ENCODE results near the gene SLC35F3.

SLC35F3 gene

DNA sequence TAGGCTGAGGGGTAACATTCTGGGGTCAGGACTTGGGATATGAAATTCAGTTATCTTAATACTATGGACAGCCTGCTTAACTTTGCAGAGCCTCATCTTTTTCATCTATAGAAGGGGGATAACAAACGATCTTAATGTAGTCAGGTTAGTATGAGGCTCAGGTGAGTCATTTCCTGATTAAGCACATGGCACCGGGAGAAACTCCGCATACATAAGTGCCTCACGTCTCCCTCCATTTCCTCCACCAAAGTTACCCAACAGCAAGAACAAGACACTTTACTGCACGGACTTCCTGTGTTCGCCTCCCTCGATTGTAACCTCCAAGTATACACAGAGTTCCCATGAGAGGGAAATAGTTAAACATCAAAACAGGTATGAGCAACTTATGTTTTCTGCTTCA, 356.1 kb downstream of the SLC35F3 start:
- DNase-seq (ENCODE audit: low spot score) = no peak

DNA sequence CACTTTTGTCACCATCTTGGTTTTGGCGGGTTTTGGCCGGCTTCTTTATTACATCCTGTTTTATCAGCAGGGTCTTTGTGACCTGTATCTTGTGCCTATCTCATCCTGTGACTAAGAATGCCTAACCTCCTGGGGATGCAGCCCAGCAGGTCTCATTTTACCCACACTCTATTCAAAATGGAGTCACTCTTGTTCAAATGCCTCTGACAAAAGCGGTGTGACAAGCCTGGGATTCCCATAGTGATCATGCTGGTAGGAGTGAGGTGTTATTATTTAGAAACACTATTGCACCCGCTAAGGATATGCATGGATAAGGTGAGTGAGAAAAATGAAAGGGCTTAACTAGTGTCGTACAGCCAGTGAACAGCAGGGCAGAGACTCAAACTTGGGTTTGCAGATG, 357.1 kb downstream of the SLC35F3 start:
- no peak for DNase-seq (ENCODE audit: low spot score)

DNA sequence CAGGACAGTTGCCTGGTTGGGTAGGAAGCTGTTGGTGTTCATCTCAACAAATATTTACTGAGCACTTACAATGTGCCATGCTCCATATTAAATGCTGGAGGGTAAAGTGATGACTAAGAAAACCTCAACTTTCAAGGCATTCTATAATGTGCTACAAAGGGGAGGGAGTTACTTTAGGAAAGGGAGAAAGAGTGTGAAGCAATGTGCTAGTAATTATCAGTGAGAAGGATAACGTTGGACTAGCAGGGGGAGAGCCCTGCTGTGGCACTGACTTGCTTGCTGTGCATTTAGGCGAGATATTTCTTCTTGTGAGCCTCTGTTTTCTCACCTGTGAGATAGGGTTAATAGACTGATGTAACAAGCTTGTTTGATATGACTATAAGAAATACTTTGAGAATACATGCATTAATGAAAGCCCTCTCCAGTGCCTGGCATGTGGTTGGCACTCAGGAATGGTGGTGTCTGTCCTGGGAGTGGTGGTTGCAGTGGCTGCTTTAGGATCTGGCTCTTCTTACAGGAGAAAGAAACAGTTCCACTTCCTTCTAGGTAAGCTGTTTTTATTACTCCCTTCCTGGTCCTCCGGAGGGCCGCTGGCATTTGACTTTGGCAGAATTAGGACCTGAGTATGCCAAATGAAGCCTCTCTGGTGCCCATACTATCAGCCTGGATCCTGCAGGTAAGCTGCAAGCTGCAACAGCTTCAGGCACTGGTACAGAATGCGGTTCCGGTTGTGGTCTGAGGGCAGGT, 357.7 kb downstream of the SLC35F3 start:
- DNase-seq (ENCODE audit: low spot score) = no peak

DNA sequence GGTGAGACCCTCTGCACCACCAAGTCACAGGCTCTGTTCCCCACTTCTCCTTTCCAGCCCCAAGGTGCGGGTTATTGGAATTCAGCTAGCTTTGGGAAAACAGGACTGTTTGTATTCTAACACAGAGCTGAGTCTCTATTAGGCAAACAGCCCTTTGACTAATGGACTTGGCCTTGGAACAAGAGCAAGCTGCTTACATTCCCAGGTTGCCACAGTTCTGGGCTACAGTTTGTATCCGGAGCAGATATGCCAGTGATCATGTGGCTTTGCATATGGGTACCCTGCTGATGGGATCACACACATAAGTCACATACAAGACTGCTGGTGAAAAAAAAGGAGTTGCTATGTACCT, 358.3 kb downstream of the SLC35F3 start:
- DNase-seq (ENCODE audit: low spot score) = no peak

DNA sequence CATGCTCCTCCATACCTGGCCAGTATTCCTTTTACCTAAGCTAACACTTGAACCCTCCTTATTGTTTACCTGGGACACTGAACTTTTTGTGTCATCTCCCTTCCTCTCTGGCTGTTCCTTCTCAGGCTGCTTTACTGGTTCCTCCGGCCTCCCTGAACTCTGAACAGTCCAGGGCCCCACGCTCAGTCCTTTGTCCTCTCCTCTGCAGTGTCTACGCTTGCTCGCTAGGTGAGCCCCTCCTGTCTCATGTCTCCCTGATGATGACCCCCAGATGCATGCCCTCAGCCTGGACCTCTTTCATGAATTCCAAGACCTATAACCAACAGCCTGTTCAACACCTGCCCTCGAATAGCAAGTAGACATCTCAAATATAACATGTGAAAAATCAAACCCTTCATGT, 360.4 kb downstream of the SLC35F3 start:
- no peak for DNase-seq (ENCODE audit: low spot score)

DNA sequence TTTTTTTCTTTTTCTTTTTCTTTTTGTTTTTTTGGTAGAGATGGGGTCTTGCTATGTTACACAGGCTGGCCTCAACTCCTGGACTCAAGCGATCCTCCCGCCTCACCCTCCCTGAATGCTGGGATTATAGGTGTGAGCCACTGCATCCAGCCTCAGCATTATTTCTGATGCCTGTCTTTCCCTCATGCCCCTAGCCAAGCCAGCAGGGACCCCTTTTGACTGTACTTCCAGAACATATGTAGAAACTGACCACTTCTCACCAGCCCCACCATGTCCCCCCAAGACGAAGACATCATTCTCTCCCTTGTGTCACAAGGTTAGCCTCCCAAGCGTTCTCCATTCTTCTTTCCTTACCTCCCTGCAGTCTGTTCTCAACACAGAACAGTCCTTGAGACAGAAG, 360.8 kb downstream of the SLC35F3 start:
- no peak for DNase-seq (ENCODE audit: low spot score)

DNA sequence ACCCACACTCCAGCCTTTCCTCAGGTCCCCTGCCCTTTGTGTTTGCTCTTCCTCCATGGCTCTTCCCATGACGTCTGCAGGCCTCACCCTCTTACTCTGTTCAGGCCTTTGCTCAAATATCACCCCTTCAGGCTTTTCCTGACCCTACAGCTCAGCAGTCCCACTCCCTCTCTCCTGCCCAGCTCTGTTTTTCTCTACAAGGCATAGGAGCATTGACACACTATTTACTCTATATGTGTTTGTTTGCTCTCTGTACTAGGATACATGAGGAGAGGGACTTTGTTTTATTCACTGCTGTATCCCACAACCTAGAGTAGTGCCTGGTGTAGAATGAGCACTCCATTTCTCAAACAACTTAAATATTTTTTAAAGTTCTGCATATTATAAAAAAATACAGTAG, 361.4 kb downstream of the SLC35F3 start:
- DNase-seq (ENCODE audit: low spot score) = no peak

DNA sequence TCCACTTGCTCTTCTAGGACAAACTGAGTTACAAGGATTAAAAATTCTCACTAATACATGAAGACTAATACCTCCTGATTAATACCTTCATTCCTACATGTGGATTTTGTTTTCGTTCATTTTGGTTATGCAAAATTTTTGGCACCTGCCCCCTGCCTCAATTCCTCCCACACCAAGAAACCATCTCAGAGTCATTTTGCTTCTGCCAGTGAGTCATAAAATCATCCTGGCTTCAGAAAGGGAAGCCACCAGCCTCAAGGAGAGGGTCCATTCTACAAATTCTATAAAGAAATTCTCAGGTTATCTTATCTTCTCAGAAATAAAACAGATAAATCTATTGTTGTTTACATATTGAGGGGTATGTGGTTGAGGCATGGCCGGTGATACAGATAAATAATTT, 365.6 kb downstream of the SLC35F3 start:
- DNase-seq (ENCODE audit: low spot score) = no peak

DNA sequence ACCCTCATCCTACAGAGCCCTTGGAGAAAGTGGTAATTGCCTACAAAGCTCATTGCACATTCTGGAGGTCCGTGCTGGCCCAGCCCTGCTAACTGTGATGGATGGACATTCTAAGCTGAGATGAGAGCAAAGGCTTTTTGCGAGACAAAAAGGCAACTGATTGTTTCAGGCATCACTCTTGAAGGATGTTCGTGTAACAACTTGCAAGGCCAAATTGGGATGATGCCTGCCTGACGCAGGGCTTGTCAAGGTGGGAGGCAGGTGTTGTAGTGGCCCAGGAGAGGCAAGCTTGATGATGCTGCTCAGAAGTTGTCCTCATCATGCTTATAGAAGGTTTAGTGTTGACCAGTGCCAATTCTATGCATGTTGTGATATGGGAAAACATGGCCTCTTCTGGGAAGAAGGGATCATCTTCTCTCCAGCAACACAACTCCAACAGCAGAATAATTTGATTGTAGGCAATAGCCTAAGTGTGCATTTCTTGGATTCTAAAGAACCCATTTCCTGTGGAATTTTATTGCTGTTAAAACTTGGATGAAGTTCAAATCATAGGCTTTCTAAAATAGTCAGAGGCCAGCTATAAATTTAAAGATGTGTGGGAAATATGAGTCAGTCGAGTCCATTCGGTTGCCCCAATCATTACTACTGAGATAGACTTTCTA, 366.2 kb downstream of the SLC35F3 start:
- no peak for DNase-seq (ENCODE audit: low spot score)

DNA sequence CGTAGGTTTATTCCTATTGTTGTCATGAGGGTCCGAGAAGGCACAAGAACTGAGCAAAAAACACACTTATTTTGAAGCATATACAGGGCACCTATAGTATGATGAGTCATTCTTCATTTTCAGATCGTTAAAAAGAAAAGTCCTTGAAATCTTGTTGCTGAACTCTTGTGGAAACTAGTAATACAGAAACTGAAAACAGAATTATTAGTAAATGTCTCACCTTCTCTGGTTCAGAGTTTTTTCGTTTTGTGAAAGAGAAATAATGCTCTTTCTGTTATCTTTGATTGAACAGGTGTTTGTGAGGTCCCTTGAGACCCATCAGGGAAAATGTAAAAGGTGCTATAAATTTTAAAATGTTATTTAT, 366.7 kb downstream of the SLC35F3 start:
- DNase-seq (ENCODE audit: low spot score) = no peak

DNA sequence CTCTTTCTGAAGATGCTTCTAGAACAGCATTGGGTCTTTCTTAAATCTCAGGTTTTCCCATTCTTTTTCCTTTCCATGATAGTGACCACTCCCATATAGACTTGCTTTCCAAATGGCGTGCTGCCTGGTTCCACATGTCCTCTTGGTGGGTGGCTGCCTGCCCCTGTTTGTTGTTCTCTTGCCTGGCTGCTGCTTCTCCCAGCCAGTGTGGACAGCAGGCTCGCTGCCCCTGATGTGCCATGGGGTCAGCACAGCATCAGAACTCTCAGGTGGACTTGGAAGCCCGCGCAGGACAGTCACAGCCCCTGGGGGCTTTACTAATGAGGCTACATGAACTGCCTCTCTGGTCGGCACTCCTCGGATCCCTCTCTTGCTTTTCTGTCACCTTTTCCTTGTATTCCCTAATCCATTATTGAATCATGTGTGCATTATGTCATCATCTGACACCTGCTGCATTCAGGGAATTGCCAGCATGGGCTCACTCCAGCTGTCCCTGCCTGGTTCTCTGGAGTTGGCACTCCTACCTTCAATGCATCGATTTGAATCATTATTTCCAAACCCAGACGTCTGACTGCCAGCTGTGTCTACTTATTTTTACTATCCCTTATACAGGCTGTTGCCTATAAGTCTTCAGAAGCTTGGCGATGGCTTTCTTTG, 368.3 kb downstream of the SLC35F3 start:
- no peak for DNase-seq (ENCODE audit: low spot score)

DNA sequence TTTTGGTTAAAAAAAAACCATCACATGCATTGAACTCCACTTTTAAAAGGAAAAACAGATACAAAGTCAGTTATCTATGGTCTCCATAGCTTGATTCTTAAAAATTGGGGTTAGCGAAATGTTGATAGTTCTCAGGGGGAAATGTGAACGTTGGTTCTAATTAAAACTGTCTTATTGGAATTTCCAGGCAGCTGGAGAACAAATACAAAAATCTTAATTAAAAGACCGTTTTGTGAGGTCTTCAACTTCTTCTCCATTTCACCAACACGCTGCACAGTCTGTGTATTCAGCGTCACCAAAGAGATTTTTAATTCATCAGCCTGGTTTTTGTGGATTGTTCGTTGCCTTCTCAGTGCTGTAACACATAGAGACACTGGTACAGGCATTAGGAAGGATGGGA, 369.5 kb downstream of the SLC35F3 start:
- no peak for DNase-seq (ENCODE audit: low spot score)

DNA sequence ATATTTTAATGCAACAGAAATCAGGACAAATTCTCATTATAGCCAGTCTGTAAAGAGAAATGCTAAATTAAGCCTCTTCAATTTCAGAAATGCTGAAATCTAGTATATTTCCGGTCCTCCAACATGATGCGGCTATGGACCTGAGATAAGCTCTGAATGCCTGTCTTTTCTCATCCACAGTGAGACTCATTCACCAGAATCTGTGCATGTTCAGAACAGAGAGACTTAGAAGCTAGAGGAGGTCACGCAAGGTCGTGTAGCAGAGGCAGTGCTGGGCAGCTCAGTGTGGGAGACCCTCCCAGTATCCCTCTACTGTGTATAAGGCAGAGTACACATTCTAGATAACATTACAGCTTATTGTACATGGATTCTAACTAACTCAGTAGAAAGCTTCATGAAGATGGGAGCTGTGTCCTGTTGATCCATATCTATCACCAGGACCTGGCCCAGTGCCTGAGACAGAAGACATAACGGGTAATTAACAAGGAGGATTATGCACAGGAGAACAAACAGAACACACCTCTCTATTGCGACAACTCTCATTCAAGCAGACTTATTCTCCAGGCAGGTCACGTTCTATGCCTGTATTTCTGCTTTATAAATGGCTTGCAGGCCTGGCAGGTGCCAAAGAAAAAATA, 371.8 kb downstream of the SLC35F3 start:
- DNase-seq (ENCODE audit: low spot score) = no peak

DNA sequence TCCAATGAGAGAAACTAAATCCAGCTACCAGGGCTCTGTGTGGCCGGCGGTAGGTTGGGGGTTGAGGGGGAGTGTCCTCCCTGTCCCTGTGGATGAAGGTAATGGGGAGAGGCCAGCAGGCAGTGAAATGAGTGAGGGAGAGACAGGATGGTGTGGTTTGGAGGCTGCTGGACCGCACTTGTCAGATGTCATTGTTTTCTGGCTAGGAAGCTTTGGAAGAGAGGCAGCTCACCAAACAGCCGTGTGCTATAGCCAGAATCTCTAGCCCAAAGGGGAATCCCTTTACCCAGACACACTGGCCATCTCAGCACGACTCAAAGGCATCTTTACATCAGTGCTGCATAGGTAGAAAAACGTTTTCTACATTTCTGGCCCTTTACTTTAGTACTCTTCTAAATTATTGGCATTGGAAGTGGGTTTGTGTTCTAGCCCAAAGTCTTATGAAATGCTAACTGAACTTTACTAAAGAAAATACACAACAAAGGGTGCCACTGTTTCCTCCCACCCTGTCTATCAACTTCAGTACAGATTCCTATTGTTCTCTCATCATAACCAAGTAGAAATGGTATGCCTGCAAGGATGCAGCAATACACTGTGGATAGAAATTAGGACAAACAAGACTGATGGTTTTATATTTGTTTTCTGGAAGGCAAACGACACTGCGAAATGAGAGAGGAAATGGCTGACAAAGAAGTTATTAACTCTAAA, 372.8 kb downstream of the SLC35F3 start:
- DNase-seq (ENCODE audit: low spot score) = no peak

DNA sequence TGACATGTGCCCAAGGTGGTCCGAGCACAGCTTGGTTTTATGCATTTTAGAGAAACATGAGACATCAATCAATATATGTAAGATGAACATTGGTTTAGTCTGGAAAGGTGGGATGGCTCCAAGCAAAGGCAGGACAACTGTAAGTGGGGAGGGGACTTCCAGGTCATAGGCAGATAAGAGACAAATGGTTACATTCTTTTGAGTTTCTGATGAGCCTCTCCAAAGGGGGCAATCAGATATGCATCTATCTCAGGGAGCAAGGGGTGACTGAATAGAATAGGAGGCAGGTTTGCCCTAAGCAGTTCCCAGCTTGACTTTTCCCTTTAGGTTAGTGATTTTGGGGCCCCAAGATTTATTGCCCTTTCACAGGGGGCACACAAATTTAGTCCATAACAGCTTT, 374.5 kb downstream of the SLC35F3 start:
- DNase-seq (ENCODE audit: low spot score) = no peak

DNA sequence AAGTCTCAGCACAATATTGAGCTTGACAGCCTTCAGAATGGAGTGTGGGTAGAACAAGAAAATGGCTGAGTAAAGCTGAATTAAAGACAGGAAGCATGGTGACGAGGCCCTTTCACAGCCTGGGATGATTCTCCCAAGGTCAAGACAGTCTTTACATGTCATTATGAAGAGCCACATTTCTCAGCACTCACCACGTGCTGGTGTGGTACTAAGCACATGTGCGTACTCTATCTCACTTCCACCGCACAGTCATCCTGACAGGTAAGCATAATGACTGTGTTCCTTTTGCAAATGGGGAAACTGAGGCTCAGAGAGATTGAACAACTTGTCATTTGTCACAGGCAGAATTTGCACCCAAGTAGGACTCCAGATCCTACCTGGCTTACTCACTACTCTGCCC, 376.0 kb downstream of the SLC35F3 start:
- DNase-seq (ENCODE audit: low spot score) = no peak

DNA sequence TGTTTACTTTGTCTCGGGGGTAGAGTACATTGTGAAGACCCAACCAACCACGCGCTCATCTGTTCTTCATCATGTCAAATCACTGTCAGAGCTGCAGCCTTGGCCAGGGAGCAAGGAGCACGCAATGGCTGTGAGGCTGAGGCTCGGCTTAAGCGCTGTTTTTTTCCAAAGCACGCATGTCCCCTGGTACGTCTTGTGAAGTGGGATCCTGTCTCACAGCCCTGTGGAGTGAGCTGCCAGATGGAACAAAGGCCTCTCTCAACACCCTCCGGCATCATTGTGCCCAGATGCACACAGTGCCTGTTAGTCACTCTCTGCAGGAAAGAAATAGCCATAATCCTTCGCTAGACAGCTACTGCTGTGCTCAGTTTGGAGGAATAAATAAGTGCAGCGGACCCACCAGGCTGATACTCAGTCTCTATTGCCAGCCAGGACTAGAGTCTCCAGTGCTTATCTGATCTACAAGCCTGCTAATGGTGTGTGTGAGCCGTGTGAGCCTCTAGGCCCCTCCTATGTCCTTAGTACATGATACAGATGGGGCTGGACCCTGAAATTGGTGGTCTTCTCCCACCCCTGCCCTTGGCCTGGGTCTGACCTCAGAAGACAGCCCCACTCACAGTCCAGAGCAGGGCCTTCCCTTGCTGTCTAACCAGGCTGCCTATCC, 377.5 kb downstream of the SLC35F3 start:
- DNase-seq (ENCODE audit: low spot score) = peak; percentile 50

DNA sequence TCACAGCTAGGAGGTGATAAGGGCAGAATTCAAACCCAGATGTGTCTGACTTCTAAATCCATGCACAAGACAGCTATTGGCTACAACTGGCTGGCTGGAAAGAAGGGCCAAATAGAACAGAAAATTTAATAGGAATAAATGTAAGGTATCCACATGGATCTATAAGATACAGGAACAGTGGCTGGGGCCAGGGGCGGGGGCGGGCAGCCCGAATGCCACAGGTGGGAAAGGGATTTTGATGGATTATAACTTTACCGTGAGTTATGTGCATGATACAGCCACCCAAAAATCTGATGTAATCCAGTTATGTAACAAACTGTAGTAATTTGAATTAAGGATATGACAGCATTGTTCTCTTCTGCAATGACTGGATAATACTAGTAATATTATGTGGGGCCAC, 381.7 kb downstream of the SLC35F3 start:
- no peak for DNase-seq (ENCODE audit: low spot score)

DNA sequence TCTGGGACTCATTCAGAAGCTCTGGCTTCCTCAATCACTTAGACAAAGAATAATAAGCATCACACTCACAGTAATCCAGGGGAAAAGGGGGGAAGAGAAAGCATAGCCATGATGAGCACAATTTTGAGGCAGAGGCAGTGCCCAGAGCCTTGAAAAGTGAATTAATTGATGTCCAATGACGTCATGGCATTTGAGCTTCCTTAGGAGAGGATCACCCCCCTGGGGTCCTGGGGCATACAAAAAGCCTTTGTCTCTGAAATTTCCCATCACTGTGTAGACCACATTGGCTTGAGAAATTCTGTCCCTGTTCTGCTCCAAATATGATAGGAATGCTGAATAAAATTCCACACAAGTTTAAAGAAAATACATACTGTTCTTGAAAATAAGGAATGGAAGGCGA, 384.5 kb downstream of the SLC35F3 start:
- no peak for DNase-seq (ENCODE audit: low spot score)

DNA sequence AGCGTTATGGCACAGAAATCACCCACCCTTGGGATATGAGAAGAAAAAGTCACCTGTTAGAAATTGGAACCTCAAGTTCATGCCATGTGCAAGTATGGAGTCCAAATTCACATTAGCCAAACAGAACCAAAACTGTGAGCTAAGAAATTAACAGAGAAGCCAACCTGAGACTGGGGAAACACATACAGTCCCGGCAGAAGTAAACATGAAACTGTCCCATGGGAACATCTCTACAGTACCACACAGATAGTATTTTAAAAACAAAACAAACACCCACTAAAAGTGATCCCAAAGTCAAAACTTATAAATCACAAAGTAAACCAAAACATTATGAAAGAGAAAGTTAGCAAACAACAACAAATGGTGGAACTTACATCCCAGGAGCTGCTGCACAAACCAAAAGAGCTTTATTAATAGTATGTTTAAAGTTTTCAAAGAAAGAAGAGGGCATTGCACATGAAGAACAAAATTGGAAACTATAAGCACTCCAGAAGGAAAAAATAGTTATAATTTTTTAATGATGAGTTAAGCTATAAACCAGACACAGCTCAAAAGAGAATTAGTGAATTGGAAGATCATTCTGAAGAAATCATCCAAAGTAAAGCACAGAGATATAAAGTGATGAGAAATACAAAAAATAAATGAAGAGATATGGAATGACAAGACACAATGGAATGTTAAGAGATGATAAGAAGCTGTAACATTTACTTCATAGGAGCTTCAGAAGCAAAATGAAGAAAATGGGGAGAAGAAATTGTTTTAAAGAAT, 385.2 kb downstream of the SLC35F3 start:
- no peak for DNase-seq (ENCODE audit: low spot score)

DNA sequence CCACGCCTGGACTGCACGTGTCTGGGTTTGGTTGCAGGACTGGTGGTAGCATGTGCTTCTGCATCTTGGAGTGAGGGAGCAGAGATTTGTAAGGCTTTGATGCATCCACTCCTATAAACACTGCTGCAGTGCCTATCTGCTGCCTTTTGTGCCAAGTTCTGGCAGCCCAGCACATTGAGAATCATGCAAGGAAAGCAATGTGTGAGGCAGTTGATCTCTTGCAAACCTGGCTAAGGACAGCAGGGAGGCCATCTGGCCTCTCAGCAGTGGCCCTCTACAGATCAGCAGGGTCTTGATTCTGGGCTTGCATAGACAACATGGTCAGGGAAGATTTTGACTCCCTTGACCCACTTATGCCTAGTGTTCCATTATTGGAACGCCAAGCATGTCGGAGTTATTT, 387.5 kb downstream of the SLC35F3 start:
- DNase-seq (ENCODE audit: low spot score) = no peak

Measured in ecto neural progenitor cell (in vitro differentiated cells).